OCI-LY1 (cell line): ENCODE measurements around the gene IQCF6.

ENCODE experiments used
- EZH2 ChIP-seq: fragments of 200-600 bp; sonication (generic), shearing (Covaris generic); IDR thresholded peaks from 2 replicates; pipeline ENCODE4 v1.8.0; 2017; ENCODE audit warnings: borderline replicate concordance, mixed run types, mild to moderate bottlenecking, antibody characterized with exemption, low read length, moderate library complexity, mixed read lengths
- TF ChIP-seq, protein P1 (sequence below): fragments of 200-600 bp; sonication (generic), shearing (Covaris generic); IDR thresholded peaks from 2 replicates; pipeline ENCODE4 v1.5.1; 2017; ENCODE audit warnings: mild to moderate bottlenecking, antibody characterized with exemption, low read length, moderate library complexity, mixed read lengths

DNA sequence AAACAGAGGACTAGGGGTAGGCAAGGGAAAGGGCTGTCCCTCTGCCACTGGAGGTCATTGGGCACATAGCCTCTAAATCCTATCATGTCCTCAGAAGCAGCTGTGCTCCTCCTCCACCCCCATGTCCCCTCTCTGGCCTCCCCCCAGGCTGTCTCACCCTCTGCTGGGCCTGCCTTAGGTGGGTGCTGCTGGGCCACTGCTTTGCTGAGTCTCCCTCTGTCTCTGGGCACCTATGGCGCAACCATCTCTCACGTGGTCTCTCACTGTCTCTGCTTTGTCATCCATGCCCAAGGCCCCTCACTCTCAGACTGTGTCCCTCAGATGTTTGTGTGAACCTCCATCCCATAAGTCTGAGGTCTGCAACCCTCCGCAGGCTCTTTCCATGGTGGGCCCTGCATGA is 35.0 kb upstream of the IQCF6 start:
- no peak for TF ChIP-seq EZH2
- TF ChIP-seq, protein P1, sequence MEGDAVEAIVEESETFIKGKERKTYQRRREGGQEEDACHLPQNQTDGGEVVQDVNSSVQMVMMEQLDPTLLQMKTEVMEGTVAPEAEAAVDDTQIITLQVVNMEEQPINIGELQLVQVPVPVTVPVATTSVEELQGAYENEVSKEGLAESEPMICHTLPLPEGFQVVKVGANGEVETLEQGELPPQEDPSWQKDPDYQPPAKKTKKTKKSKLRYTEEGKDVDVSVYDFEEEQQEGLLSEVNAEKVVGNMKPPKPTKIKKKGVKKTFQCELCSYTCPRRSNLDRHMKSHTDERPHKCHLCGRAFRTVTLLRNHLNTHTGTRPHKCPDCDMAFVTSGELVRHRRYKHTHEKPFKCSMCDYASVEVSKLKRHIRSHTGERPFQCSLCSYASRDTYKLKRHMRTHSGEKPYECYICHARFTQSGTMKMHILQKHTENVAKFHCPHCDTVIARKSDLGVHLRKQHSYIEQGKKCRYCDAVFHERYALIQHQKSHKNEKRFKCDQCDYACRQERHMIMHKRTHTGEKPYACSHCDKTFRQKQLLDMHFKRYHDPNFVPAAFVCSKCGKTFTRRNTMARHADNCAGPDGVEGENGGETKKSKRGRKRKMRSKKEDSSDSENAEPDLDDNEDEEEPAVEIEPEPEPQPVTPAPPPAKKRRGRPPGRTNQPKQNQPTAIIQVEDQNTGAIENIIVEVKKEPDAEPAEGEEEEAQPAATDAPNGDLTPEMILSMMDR = no peak
